GM19351 (cell line): Measurements from ENCODE around the gene PRAMEF6.
"Not testable (repeated sequence)": the region's sequence is repeated elsewhere in the genome, so short reads cannot be mapped to it uniquely, and the experiment has no call there.

ENCODE experiments used
- ATAC-seq: cut with Tn5 transposase; IDR thresholded peaks from one replicate; pipeline ENCODE4 v1.9.1; 2021; ENCODE audit warnings: mild to moderate bottlenecking, moderate library complexity; ENCODE audit not compliant: unreplicated experiment

Gene PRAMEF6

DNA sequence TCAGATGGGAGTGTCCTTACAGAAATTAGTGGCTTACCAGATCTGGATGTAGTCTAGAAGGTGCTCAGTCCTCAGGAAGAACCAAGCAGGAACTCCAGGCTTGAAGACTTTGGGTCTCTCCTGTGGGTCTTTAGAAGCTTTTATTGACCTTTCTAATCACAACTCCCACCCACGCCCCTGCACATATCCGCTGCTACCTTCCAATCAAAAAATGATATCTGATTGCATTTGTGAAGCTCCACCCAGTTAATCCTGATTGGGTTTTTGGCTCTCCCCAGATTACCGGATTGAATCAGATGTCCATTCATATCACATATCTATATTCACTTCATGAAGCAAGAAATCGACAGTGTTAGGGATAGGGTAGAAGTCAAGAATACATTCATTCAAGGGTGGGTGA, at the start of gene PRAMEF6:
Gene PRAMEF6, minus strand, starts transcription at position 101 of the 400 bp plus-strand sequence. CDS start 5,062 bp downstream, outside the sequence.
- not testable (repeated sequence) for ATAC-seq

DNA sequence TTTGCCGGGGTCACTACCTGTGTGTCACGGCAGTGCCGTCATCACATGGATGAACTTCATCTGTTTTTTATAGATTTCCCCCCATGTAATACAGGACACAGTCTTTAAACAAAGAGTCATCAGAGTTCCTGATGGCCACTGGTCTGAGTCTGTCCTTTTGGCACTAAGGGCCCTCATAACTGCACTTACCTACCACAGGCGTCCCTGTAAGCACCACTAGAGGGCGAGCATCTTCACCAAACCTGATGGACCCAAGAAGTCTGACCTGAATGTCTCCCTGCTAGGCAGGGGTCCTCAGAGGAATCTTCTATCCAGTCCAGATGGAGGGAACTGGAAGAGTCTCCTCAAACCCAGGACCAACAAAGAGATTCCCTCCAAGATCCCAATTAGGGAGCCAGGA, 23.0 kb downstream of the PRAMEF6 start:
- ATAC-seq = not testable (repeated sequence)

DNA sequence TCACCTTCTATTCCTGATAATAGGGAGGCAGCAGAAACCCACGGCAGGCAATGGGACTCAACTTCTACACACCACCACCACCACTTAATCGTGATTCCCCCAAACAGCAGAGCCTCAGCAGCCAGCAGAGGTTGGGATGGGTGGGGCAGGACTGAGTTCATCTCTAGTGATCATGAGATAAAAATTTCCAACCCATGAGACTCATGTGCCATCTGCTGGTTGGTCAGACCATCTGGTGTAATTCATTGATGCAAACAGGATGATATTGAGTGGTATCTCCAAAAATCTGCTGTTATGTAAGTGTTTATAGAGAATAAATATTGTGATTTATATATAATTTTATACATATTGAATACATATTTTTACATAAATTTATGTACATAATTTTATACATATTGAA, 25.6 kb downstream of the PRAMEF6 start:
- not testable (repeated sequence) for ATAC-seq

DNA sequence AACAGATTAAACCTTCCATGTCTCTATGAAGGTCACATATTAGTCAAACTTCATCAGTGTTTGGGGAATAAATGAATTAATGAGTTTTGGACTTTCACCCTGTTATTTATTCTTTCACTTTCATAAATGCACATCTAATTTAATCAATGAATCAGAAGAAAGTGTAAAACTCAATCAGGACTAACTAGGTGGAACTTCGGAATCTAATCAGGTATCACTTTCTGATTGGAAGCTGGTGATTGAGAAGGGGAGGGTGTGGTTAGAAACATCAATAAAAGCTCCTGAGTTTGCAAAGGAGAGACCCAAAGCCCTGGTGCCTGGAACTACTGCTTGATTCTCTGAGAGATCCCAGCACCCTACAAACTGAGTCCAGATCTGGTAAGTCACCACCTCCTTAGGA, 31.1 kb downstream of the PRAMEF6 start, which contains the start of gene PRAMEF7:
Gene PRAMEF7, plus strand, starts transcription at position 301 of the 400 bp plus-strand sequence. CDS start 1,083 bp downstream, outside the sequence.
- not testable (repeated sequence) for ATAC-seq

DNA sequence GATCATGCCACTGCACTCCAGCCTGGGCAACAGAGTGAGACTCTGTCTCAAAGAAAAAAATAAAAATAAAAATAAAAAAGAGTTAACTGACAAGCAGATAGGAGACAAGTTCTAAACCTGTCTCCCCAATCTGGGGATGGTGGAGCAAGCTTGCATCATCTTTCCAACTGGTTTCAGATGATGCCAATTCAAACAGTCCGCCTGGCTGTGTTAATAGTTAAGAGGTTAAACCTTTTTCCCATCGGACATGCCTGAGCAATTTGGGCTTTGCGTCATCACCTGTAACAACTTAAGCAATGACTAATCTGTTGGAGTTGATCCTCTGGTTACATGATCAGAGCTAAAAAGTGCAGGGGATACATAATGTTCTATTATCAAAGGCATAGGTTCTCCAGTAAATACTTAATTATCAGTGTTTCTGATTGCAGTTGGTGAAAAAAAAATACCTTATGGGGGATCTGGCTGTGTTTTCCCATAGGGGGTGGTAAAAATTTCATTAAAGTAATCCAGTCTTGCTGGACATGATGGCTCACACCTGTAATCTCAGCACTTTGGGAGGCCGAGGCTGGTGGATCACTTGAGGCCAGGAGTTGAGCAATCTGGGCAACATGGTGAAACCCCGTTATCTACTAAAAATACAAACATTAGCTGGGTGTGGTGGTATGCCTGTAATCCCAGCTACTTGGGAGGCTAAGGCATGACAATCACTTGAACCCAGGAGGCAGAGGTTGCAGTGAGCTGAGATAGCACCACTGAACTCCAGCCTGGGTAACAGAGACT, 43.4 kb downstream of the PRAMEF6 start:
- ATAC-seq = not testable (repeated sequence)

DNA sequence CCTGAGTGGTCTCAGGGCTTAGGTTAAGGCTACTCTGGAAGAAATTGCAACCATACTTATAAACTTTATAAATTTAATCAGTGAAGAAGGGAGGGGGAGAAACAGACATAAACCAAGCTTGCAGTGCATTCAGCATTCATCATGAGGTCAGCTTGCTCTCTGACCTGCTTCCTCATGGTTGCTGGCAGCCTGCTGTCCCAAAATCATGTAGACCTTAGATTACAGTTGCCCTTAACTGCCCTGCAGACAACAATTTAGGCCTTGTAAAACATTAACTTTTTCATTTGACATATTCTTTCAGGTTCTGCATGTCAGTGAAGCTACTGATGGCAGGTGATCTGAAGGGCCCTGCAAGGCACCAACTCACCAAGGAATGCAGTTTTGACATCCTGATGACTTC, 48.2 kb downstream of the PRAMEF6 start:
- not testable (repeated sequence) for ATAC-seq

DNA sequence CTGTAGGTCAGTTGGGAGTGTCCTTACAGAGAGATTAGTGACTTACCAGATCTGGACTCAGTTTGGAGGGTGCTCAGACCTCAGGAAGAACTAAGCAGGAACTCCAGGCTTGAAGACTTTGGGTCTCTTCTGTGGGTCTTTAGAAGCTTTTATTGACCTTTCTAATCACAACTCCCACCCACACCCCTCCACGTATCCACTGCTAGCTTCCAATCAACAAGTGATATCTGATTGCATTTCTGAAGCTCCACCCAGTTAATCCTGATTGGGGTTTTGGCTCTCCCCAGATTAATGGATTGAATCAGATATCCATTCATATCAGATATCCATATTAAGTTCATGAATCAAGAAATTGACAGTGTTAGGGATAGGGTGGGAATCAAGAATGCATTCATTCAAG, 49.2 kb downstream of the PRAMEF6 start, which contains the start of gene PRAMEF10:
Gene PRAMEF10, minus strand, starts transcription at position 101 of the 400 bp plus-strand sequence. CDS start 2,423 bp downstream, outside the sequence.
- not testable (repeated sequence) for ATAC-seq
